ENCODE results near the gene ACTL6B. TPM values are rescaled to one million over a fixed set of nuclear protein-coding genes. Genes with fewer than 3 reads are reported as not detected.

The ACTL6B gene
- polyA plus RNA-seq, 2 of the 4 experiments (the other 2 are of a cell fraction) = not detected

- ChIA-PET CTCF (interaction anchor here (0.5 to 5.6 kb wide), 3 partner anchors 16 to 115 kb away, joined by 3 to 72 read pairs (median 5); no protein-coding TSS in a partner anchor), POLR2A (interaction anchor here (0.7 kb wide), 1 partner anchor 45 kb away, joined by 3 read pairs; no protein-coding TSS in a partner anchor)
- FAIRE-seq (no peak), DNase-seq (ENCODE audit: low read depth in 1 of 2, low spot score in 1 of 2) (no peak), ATAC-seq (peak; percentile 7 to 27; a peak in 3 of 6 replicates)
- TF ChIP-seq HDAC2 (IDR thresholded peaks at IDR 0.05) (no peak), E2F6 (IDR thresholded peaks at IDR 0.05; ENCODE audit: borderline replicate concordance, low read depth) (0 out of 2 replicates have a peak, but pooled peaks have one; percentile 37), RNF2 (IDR thresholded peaks at IDR 0.05; ENCODE audit: borderline replicate concordance, low read depth) (0 out of 2 replicates have a peak, but pooled peaks have one; percentile 51)
- Histone ChIP-seq H3K4me2 (peak overlapping the region; percentile 93), H3K4me1 (peaks cover 15% of the 10 kb centered on the region), H3K27ac (peak overlapping the region; percentile 87 to 99), H3K9me3 (no peaks in the 10 kb centered on the region), H3K4me3 (peak overlapping the region; percentile 77)
- under 1% methylated on average over 25 of the region's 43 CpGs for WGBS (ENCODE audit: missing lambda C conversion rate)
These were observed 18.3 kb upstream of the ACTL6B start for GRCh38 chr7:100674411-100675104.

- H3K4me2 ChIP-seq = peak overlapping the region; percentile 93
- ChIA-PET POLR2A (no interaction called here), CTCF (interaction anchor here (0.5 to 5.6 kb wide), 3 partner anchors 16 to 115 kb away, joined by 3 to 72 read pairs (median 5); no protein-coding TSS in a partner anchor)
- H3K9me3 ChIP-seq = no peaks in the 10 kb centered on the region
- DNase-seq (ENCODE audit: low read depth in 1 of 2, low spot score in 1 of 2) (no peak), ATAC-seq (peak; percentile 37 to 45), FAIRE-seq (no peak)
- H3K4me3 ChIP-seq = peak overlapping the region; percentile 77
- under 1% methylated on average over 26 of the region's 34 CpGs for WGBS (ENCODE audit: missing lambda C conversion rate)
- H3K4me1 ChIP-seq = peaks cover 9% of the 10 kb centered on the region
- TF ChIP-seq HDAC2 (IDR thresholded peaks at IDR 0.05) (no peak), JUN (IDR thresholded peaks at IDR 0.05) (peak in 1 of 2 experiments; percentile 67; a peak in 2 of 5 replicates), TFCP2L1 (CRISPR knock-in tag; IDR thresholded peaks at IDR 0.05) (no peak), PHF8 (IDR thresholded peaks at IDR 0.05; ENCODE audit: borderline replicate concordance, low read depth) (0 out of 2 replicates have a peak, but pooled peaks have one; percentile 29)
- peak overlapping the region; percentile 87 to 99 for H3K27ac ChIP-seq
These were observed 17.7 kb upstream of the ACTL6B start for GRCh38 chr7:100673942-100674410.

- H3K27ac ChIP-seq = peak within 1 kb of the TSS; percentile 87 to 99
- FAIRE-seq = no peak
- H3K4me2 ChIP-seq = peak within 1 kb of the TSS; percentile 93
- H3K9me3 ChIP-seq = no peaks in the 10 kb centered on the region
- ChIA-PET POLR2A (interaction anchor here (0.8 to 1.3 kb wide), 9 partner anchors 9 to 245 kb away, joined by 3 to 9 read pairs (median 5); partner anchors contain the start of genes FBXO24, LRCH4, MOSPD3 and POP7), CTCF (interaction anchor here (0.6 to 1.0 kb wide), 8 partner anchors 13 to 109 kb away, joined by 3 to 7 read pairs (median 3); no protein-coding TSS in a partner anchor)
- WGBS (ENCODE audit: missing lambda C conversion rate) = 0% methylated on average over 8 of the region's 65 CpGs
- H3K4me3 ChIP-seq = peak within 1 kb of the TSS; percentile 77
- peak; percentile 64 to 86 for ATAC-seq
- H3K4me1 ChIP-seq = peaks cover 9% of the 10 kb centered on the region
- peak; percentile 90 to 100 for DNase-seq (ENCODE audit: low read depth in 1 of 2, low spot score in 1 of 2)
- TF ChIP-seq KDM1A (IDR thresholded peaks at IDR 0.05; ENCODE audit: low read depth) = no peak
- no peak for TF ChIP-seq RARB (CRISPR knock-in tag; IDR thresholded peaks at IDR 0.05)
- peak; percentile 73 for TF ChIP-seq MAX (IDR thresholded peaks at IDR 0.05)
- TF ChIP-seq CHD2 (IDR thresholded peaks at IDR 0.05; ENCODE audit: low read length, partially characterized antibody) = peak; percentile 73
- TF ChIP-seq FOXS1 (CRISPR knock-in tag; IDR thresholded peaks at IDR 0.05) = 0 out of 2 replicates have a peak, but pooled peaks have one; percentile 34
- TF ChIP-seq ESRRA (IDR thresholded peaks at IDR 0.05; ENCODE audit: borderline replicate concordance, low read length) = 0 out of 2 replicates have a peak, but pooled peaks have one; percentile 40
- no peak for TF ChIP-seq NFE2L2 (conservative IDR thresholded peaks at IDR 0.05; ENCODE audit: low read length)
- peak; percentile 65 to 94 for TF ChIP-seq JUN (IDR thresholded peaks at IDR 0.05)
- peak in 1 of 2 experiments; percentile 19; a peak in 1 of 5 replicates for TF ChIP-seq EP300 (IDR thresholded peaks at IDR 0.05)
- no peak; the same call in 1 of the 2 replicates for TF ChIP-seq PHF8 (IDR thresholded peaks at IDR 0.05; ENCODE audit: borderline replicate concordance, low read depth)
- TF ChIP-seq HDAC2 (IDR thresholded peaks at IDR 0.05) = no peak
- no peak for TF ChIP-seq RNF2 (IDR thresholded peaks at IDR 0.05; ENCODE audit: borderline replicate concordance, low read depth)
- no peak for TF ChIP-seq ELK1 (IDR thresholded peaks at IDR 0.05; ENCODE audit: low read depth, low read length)
- no peak for TF ChIP-seq FOSB (CRISPR knock-in tag; IDR thresholded peaks at IDR 0.05)
- peak; percentile 45; the same call in 1 of the 2 replicates for TF ChIP-seq E2F6 (IDR thresholded peaks at IDR 0.05; ENCODE audit: borderline replicate concordance, low read depth)
- TF ChIP-seq MAZ (IDR thresholded peaks at IDR 0.05; ENCODE audit: borderline replicate concordance, low read depth, low read length) = no peak
- TF ChIP-seq HOXB13 (CRISPR knock-in tag; IDR thresholded peaks at IDR 0.05; ENCODE audit: low read depth) = no peak
- peak; percentile 22 for TF ChIP-seq HOXB5 (CRISPR knock-in tag; IDR thresholded peaks at IDR 0.05)
- peak; percentile 84 for TF ChIP-seq BHLHE40 (IDR thresholded peaks at IDR 0.05; ENCODE audit: low read depth, low read length)
- no peak for TF ChIP-seq HES2 (IDR thresholded peaks at IDR 0.05)
- no peak for TF ChIP-seq JUNB (IDR thresholded peaks at IDR 0.05)
- no peak for TF ChIP-seq CHD4 (IDR thresholded peaks at IDR 0.05; ENCODE audit: borderline replicate concordance)
- peak; percentile 64; the same call in 1 of the 3 replicates for TF ChIP-seq BCL3 (IDR thresholded peaks at IDR 0.05)
These were observed 17.2 kb upstream of the ACTL6B start, which contains the start of gene GNB2 for GRCh38 chr7:100673302-100673941. GNB2 (plus strand) TSS chr7:100673740; CDS start chr7:100676266, 2,526 bp downstream.
